A673 (cell line): ENCODE data around the gene EVX2. TPM values are rescaled to one million over a fixed set of nuclear protein-coding genes. Genes with fewer than 3 reads are reported as not detected.

Experiments
- BruUV-seq: library from RNA; stranded (reverse); fragments of 400-500 nt; replicated peaks from 2 replicates; lab custom pipeline; 2021; lab: Mats Ljungman, UMichigan
- CTCF ChIA-PET: fragments of 300-600 bp; sonication (Branson Sonifier 250); formaldehyde crosslinking; loops from one replicate; lab custom pipeline; 2022; ENCODE audit warnings: antibody characterized with exemption; lab: Charles Lee
- POLR2A ChIA-PET: fragments of 300-600 bp; sonication (Branson Sonifier 250); formaldehyde crosslinking; loops from one replicate; lab custom pipeline; 2022; ENCODE audit warnings: antibody characterized with exemption; ENCODE audit not compliant: low non-redundant PET; lab: Charles Lee
- DNase-seq: peaks from one replicate; pipeline ENCODE4 v3.0.0-alpha.2; 2015; ENCODE audit warnings: low spot score
- H3K27ac ChIP-seq: fragments of 200-600 bp; sonication (generic); 2 replicates; pipeline ENCODE4 v1.5.1; 2016; ENCODE audit warnings: mixed run types, low read depth, mild to moderate bottlenecking, mixed read lengths, antibody characterized with exemption, low read length; ENCODE audit not compliant: poor library complexity, severe bottlenecking
- H3K27me3 ChIP-seq: fragments of 200-600 bp; sonication (generic); replicated peaks from 2 replicates; pipeline ENCODE4 v1.6.1; 2017; ENCODE audit warnings: mixed run types, low read depth, mild to moderate bottlenecking, mixed read lengths, antibody characterized with exemption, low read length; ENCODE audit not compliant: insufficient read depth, poor library complexity
- H3K36me3 ChIP-seq: fragments of 200-600 bp; sonication (generic); 2 replicates; pipeline ENCODE4 v1.6.1; 2016; ENCODE audit warnings: mixed run types, mild to moderate bottlenecking, mixed read lengths, antibody characterized with exemption, low read length; ENCODE audit not compliant: insufficient read depth, poor library complexity, severe bottlenecking
- H3K4me1 ChIP-seq: fragments of 200-600 bp; sonication (generic); 2 replicates; pipeline ENCODE4 v1.6.1; 2017; ENCODE audit warnings: mixed run types, mild to moderate bottlenecking, mixed read lengths, antibody characterized with exemption, low read length; ENCODE audit not compliant: insufficient read depth, poor library complexity, severe bottlenecking
- H3K4me3 ChIP-seq: fragments of 200-600 bp; sonication (generic); 2 replicates; pipeline ENCODE4 v1.5.1; 2016; ENCODE audit warnings: low read depth, mixed run types, mild to moderate bottlenecking, mixed read lengths, low read length; ENCODE audit not compliant: poor library complexity, severe bottlenecking
- H3K9me3 ChIP-seq: fragments of 200-600 bp; sonication (generic); 2 replicates; pipeline ENCODE4 v1.6.1; 2016; ENCODE audit warnings: mixed run types, low read depth, mild to moderate bottlenecking, mixed read lengths, antibody characterized with exemption, low read length; ENCODE audit not compliant: poor library complexity, severe bottlenecking
- CTCF ChIP-seq: fragments of 300-800, 200-600 bp; sonication (generic); conservative IDR thresholded peaks from 2 replicates; pipeline ENCODE4 v1.5.1; 2017; ENCODE audit warnings: low read depth, mild to moderate bottlenecking, antibody characterized with exemption, low read length, moderate library complexity, mixed read lengths
- EZH2 ChIP-seq: fragments of 200-600 bp; sonication (generic); IDR thresholded peaks from 2 replicates; pipeline ENCODE4 v1.6.1; 2017; ENCODE audit warnings: borderline replicate concordance, low read depth, mild to moderate bottlenecking, mixed read lengths, antibody characterized with exemption, low read length; ENCODE audit not compliant: poor library complexity, severe bottlenecking
- intact Hi-C: fragments of 100-400 bp; cut with micrococcal nuclease; formaldehyde crosslinking; loops from one replicate; pipeline ENCODE4 v1.10.0; 2022; ENCODE audit not compliant: unreplicated experiment
- total RNA-seq: library from RNA; stranded (reverse); gene quantifications from 2 replicates; pipeline ENCODE4 v1.2.3, GENCODE V29; 2021

Gene EVX2
- total RNA-seq, 1 experiment from 2014 or later: 0.41 TPM

- Histone ChIP-seq H3K27ac (no peak overlapping the region), H3K36me3 (no peaks in the 10 kb centered on the region), H3K9me3 (no peaks in the 10 kb centered on the region), H3K27me3 (peaks cover 97% of the 10 kb centered on the region), H3K4me1 (peaks cover 4% of the 10 kb centered on the region), H3K4me3 (no peak overlapping the region)
- ChIA-PET POLR2A (no interaction called here), CTCF (no interaction called here)
- no peak for DNase-seq
- intact Hi-C loops: no loop called here
- BruUV-seq: no TSS peak
- TF ChIP-seq EZH2: no peak
- TF ChIP-seq CTCF: no peak
These were observed 15.3 kb downstream of the EVX2 start for GRCh38 chr2:176068419-176068832.

- H3K4me1 ChIP-seq: no peaks in the 10 kb centered on the region
- no peak overlapping the region for H3K4me3 ChIP-seq
- intact Hi-C loops: no loop called here
- peaks cover 94% of the 10 kb centered on the region for H3K27me3 ChIP-seq
- no peak for TF ChIP-seq CTCF
- no peak for TF ChIP-seq EZH2
- H3K9me3 ChIP-seq: no peaks in the 10 kb centered on the region
- no TSS peak for BruUV-seq
- H3K36me3 ChIP-seq: no peaks in the 10 kb centered on the region
- CTCF ChIA-PET: no interaction called here
- DNase-seq: no peak
- H3K27ac ChIP-seq: no peak overlapping the region
- POLR2A ChIA-PET: no interaction called here
These were observed 16.0 kb downstream of the EVX2 start for GRCh38 chr2:176067589-176068418.

DNA sequence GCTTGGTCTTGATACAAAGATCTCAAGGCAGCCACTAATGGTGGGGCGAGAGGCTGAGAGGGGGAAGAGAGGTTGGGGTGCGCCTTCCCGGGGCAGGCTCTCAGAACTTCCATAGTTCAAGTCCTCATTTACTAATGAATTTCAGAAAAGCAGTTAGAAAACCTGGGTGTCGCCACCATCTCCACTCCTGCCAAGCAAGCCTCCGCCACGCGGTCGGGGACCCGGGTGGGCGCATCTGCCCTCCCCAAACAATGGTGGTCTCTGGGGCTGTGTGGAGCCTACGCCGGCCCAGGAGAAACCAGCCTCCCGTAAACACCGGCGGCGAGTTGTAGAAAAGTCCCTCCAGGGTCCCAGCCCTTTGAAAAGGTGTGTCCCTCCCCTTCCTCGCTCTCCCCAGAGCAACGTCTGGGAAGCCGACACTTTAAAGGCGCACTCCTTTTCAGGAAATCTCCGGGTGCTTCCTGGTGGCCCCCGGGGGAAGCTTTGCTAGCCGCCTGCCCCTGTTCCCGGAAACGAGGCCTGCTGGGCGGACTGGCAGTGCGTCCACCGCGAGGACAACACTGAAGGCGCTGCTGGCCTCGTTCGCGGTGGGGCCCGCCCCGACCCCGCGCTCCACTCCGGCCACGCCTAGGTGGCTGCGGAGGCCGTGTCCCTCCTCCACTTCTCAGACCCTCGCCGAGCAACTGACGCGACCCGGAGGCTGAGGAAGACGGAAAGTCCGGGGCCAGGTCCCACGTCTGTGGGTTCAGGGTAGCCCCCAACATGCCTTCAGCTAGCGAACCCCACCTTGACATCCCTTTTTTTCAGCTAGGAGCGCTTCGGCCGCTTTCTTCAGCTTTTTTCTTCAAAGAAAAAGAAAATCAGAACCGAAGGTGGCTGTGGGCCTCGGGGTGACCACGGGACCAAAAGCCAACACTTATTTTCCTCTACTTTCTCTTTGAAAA lies 16.8 kb downstream of the EVX2 start:
- intact Hi-C loops: no loop called here
- CTCF ChIA-PET: no interaction called here

More for the DNA sequence above, 16.8 kb downstream of the EVX2 start:
- peaks cover 94% of the 10 kb centered on the region for H3K27me3 ChIP-seq
- BruUV-seq: no TSS peak
- H3K27ac ChIP-seq: no peak overlapping the region
- no peaks in the 10 kb centered on the region for H3K36me3 ChIP-seq
- H3K4me1 ChIP-seq: no peaks in the 10 kb centered on the region
- no peak overlapping the region for H3K4me3 ChIP-seq
- TF ChIP-seq EZH2 (no peak), CTCF (no peak)
- H3K9me3 ChIP-seq: no peaks in the 10 kb centered on the region
- POLR2A ChIA-PET: no interaction called here
- no peak for DNase-seq
